ENCODE results near the gene MAEA.

DNA sequence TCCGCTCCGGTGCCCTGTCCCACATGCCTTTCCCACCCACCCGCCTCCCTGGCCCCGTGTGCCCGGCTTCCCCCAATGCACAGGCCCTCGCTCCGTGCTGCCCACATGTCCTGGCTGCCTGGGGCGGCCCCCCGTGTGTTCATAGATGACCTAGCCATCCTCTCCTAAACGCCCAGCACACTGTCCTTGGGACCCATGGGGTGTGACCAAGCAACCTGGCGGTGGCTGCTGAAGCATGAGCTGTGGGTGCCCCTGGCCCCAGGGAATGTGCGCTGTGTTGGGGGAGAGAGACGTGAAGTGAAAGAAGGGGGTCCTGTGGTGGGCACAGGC is 28.3 kb downstream of the MAEA start:
- TF ChIP-seq RAD21 (CRISPR knock-in tag; conservative IDR thresholded peaks at IDR 0.05 in 1 of 2, IDR thresholded peaks at IDR 0.05 in 1 of 2) (no peak), ZNF212 (CRISPR knock-in tag; IDR thresholded peaks at IDR 0.05) (no peak), POLR2A (conservative IDR thresholded peaks at IDR 0.05) (no peak), DNMT1 (IDR thresholded peaks at IDR 0.05) (no peak), BCOR (IDR thresholded peaks at IDR 0.05) (no peak), ZNF140 (CRISPR knock-in tag; IDR thresholded peaks at IDR 0.05) (no peak), HIVEP1 (CRISPR knock-in tag; IDR thresholded peaks at IDR 0.05) (no peak), LARP7 (IDR thresholded peaks at IDR 0.05) (no peak), PRPF4 (IDR thresholded peaks at IDR 0.05; ENCODE audit: insufficient read depth, low read depth, low read length, poor library complexity, severe bottlenecking) (no peak), MYBL2 (IDR thresholded peaks at IDR 0.05; ENCODE audit: low read depth) (no peak), MYBL2 (CRISPR knock-in tag; IDR thresholded peaks at IDR 0.05; ENCODE audit: borderline replicate concordance) (no peak), SMARCB1 (IDR thresholded peaks at IDR 0.05; ENCODE audit: insufficient read length, low read depth) (no peak)
- TF ChIP-seq, protein P1, sequence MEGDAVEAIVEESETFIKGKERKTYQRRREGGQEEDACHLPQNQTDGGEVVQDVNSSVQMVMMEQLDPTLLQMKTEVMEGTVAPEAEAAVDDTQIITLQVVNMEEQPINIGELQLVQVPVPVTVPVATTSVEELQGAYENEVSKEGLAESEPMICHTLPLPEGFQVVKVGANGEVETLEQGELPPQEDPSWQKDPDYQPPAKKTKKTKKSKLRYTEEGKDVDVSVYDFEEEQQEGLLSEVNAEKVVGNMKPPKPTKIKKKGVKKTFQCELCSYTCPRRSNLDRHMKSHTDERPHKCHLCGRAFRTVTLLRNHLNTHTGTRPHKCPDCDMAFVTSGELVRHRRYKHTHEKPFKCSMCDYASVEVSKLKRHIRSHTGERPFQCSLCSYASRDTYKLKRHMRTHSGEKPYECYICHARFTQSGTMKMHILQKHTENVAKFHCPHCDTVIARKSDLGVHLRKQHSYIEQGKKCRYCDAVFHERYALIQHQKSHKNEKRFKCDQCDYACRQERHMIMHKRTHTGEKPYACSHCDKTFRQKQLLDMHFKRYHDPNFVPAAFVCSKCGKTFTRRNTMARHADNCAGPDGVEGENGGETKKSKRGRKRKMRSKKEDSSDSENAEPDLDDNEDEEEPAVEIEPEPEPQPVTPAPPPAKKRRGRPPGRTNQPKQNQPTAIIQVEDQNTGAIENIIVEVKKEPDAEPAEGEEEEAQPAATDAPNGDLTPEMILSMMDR (IDR thresholded peaks at IDR 0.05 in 2 of 3, conservative IDR thresholded peaks at IDR 0.05 in 1 of 3; ENCODE audit: insufficient read depth in 2 of 3, low read depth in 1 of 3, low read length in 3 of 3), result no peak
- TF ChIP-seq, protein P2, sequence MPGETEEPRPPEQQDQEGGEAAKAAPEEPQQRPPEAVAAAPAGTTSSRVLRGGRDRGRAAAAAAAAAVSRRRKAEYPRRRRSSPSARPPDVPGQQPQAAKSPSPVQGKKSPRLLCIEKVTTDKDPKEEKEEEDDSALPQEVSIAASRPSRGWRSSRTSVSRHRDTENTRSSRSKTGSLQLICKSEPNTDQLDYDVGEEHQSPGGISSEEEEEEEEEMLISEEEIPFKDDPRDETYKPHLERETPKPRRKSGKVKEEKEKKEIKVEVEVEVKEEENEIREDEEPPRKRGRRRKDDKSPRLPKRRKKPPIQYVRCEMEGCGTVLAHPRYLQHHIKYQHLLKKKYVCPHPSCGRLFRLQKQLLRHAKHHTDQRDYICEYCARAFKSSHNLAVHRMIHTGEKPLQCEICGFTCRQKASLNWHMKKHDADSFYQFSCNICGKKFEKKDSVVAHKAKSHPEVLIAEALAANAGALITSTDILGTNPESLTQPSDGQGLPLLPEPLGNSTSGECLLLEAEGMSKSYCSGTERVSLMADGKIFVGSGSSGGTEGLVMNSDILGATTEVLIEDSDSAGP (CRISPR knock-in tag; IDR thresholded peaks at IDR 0.05), result no peak
- TF ChIP-seq, protein P3, sequence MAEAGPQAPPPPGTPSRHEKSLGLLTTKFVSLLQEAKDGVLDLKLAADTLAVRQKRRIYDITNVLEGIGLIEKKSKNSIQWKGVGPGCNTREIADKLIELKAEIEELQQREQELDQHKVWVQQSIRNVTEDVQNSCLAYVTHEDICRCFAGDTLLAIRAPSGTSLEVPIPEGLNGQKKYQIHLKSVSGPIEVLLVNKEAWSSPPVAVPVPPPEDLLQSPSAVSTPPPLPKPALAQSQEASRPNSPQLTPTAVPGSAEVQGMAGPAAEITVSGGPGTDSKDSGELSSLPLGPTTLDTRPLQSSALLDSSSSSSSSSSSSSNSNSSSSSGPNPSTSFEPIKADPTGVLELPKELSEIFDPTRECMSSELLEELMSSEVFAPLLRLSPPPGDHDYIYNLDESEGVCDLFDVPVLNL (CRISPR knock-in tag; IDR thresholded peaks at IDR 0.05; ENCODE audit: low read depth), result no peak
